Vagina (tissue), 2 donors: ENCODE measurements around the gene ICE1.
"Not testable (repeated sequence)": the region's sequence is repeated elsewhere in the genome, so short reads cannot be mapped to it uniquely, and the experiment has no call there.

ENCODE experiments used
- POLR2A ChIP-seq, 2 donors: fragments of 450-650 bp; IDR thresholded peaks; one replicate each; pipeline ENCODE4 v1.6.1; 2017; ENCODE audit warnings: antibody characterized with exemption in 2 of 2, mild to moderate bottlenecking in 2 of 2, moderate library complexity in 2 of 2
- TF ChIP-seq, protein P1 (sequence below), 3 experiments: fragments of 450-650 bp in 2 of 3; fragments of 200-600 bp in 1 of 3; sonication (generic) in 1 of 3; IDR thresholded peaks; one replicate each; pipeline ENCODE4 v1.5.1; 2017 to 2019; ENCODE audit warnings: antibody characterized with exemption in 3 of 3, mild to moderate bottlenecking in 2 of 3, moderate library complexity in 2 of 3

DNA sequence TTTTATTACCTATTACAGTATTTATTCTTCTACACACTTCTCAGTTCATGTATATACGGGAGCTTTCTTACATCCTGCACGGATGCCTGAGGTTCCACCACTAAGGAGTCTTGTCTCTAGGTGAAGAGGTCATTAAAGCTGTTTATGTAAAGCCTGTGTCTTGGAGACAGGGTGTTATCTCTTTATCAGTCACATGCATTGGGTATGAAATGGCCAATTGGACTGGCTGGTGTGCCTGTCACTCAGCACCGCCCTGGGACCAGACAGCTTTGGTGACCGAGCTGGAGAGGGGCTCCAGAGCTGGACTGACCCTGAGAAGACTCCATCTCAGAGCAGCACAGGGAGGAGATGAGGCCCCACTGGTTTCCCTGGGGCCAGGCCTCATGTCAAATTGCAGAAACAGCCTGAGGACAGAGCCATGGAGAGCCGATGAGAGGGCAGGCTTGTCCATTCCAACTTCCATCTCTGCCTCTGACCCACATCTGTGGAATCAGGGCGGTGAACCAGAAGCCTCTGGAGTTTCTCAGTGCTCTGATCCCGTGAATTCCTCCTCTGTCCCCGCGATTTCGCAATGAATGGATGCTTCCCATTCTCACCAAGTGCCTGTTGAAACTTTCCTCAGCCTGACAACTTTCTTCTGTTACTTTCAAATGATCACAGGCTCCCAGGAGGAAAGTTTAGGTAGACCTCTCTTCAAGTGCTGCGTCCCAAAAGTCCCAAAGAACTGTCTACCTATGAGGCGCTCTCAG lies 32.2 kb upstream of the ICE1 start:
- TF ChIP-seq, protein P1, sequence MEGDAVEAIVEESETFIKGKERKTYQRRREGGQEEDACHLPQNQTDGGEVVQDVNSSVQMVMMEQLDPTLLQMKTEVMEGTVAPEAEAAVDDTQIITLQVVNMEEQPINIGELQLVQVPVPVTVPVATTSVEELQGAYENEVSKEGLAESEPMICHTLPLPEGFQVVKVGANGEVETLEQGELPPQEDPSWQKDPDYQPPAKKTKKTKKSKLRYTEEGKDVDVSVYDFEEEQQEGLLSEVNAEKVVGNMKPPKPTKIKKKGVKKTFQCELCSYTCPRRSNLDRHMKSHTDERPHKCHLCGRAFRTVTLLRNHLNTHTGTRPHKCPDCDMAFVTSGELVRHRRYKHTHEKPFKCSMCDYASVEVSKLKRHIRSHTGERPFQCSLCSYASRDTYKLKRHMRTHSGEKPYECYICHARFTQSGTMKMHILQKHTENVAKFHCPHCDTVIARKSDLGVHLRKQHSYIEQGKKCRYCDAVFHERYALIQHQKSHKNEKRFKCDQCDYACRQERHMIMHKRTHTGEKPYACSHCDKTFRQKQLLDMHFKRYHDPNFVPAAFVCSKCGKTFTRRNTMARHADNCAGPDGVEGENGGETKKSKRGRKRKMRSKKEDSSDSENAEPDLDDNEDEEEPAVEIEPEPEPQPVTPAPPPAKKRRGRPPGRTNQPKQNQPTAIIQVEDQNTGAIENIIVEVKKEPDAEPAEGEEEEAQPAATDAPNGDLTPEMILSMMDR (IDR thresholded peaks at IDR 0.05) = not testable (repeated sequence)
- TF ChIP-seq POLR2A (IDR thresholded peaks at IDR 0.05) = not testable (repeated sequence)
